Ureter (tissue), 1 donor: ENCODE measurements around the gene SHOC2. TPM values are rescaled to one million over a fixed set of nuclear protein-coding genes. Genes with fewer than 3 reads are reported as not detected.

Source experiments
- DNase-seq: peaks from one replicate; pipeline ENCODE4 v3.0.0-alpha.2; 2020; ENCODE audit warnings: low spot score
- total RNA-seq: library from RNA; stranded (reverse); gene quantifications from one replicate; pipeline ENCODE4 v1.2.4, GENCODE V29; 2023
- donor health status: DM: yes; HTN: yes; CAD: no.

The SHOC2 gene
- total RNA-seq, 1 donor from 2014 or later = 68.3 TPM

GRCh38 chr10:110946496-110946895 lies 27.1 kb downstream of the SHOC2 start:
- DNase-seq = no peak

- no peak for DNase-seq
These were observed 27.7 kb downstream of the SHOC2 start for GRCh38 chr10:110947061-110947595.

- DNase-seq = no peak
These were observed 32.0 kb downstream of the SHOC2 start for GRCh38 chr10:110951381-110951780.

- no peak for DNase-seq
These were observed 38.2 kb downstream of the SHOC2 start for GRCh38 chr10:110957606-110958005.

- DNase-seq = no peak
These were observed 40.3 kb downstream of the SHOC2 start for GRCh38 chr10:110959379-110960332.

GRCh38 chr10:110960333-110960712 lies 40.9 kb downstream of the SHOC2 start:
- DNase-seq = no peak

GRCh38 chr10:110962443-110962842 lies 43.0 kb downstream of the SHOC2 start:
- DNase-seq = no peak

- no peak for DNase-seq
These were observed 43.8 kb downstream of the SHOC2 start for GRCh38 chr10:110963162-110963561.

- DNase-seq = no peak
These were observed 45.3 kb downstream of the SHOC2 start for GRCh38 chr10:110964681-110965080.

- no peak for DNase-seq
These were observed 45.8 kb downstream of the SHOC2 start for GRCh38 chr10:110965216-110965615.

- DNase-seq = no peak
These were observed 46.7 kb downstream of the SHOC2 start for GRCh38 chr10:110966146-110966545.

- DNase-seq = no peak
These were observed 47.7 kb downstream of the SHOC2 start for GRCh38 chr10:110967009-110967630.

- no peak for DNase-seq
These were observed 48.2 kb downstream of the SHOC2 start for GRCh38 chr10:110967645-110968044.

- DNase-seq = no peak
These were observed 49.8 kb downstream of the SHOC2 start for GRCh38 chr10:110969183-110969582.

- DNase-seq = no peak
These were observed 52.2 kb downstream of the SHOC2 start for GRCh38 chr10:110971638-110972037.

- no peak for DNase-seq
These were observed 53.1 kb downstream of the SHOC2 start for GRCh38 chr10:110972231-110973134.

GRCh38 chr10:110973400-110973799 lies 54.0 kb downstream of the SHOC2 start:
- no peak for DNase-seq

GRCh38 chr10:110976577-110976976 lies 57.2 kb downstream of the SHOC2 start:
- DNase-seq = no peak

- DNase-seq = no peak
These were observed 58.3 kb downstream of the SHOC2 start for GRCh38 chr10:110977662-110978061.

GRCh38 chr10:110978204-110978603 lies 58.8 kb downstream of the SHOC2 start:
- DNase-seq = no peak

GRCh38 chr10:110979611-110980010 lies 60.2 kb downstream of the SHOC2 start:
- DNase-seq = no peak

- no peak for DNase-seq
These were observed 61.4 kb downstream of the SHOC2 start for GRCh38 chr10:110980807-110981206.
